ENCODE data around the gene SP2. TPM values are rescaled to one million over a fixed set of nuclear protein-coding genes. Genes with fewer than 3 reads are reported as not detected.
A peak's percentile ranks its signal among the peaks of the same experiment; 100 is the strongest.

The SP2 gene
- total and polyA plus RNA-seq, 4 donors: 4.9 to 19.9 (median 11.1) TPM

GRCh38 chr17:47883589-47884426 is 12.2 kb upstream of the SP2 start:
- WGBS, 2 donors: 71 to 82% methylated on average over 9 of the region's 9 CpGs
- no peak for TF ChIP-seq CTCF (IDR thresholded peaks at IDR 0.05; ENCODE audit: control extremely low read depth, extremely low read depth)
- H3K4me1 ChIP-seq (ENCODE audit: control insufficient read depth in 5 of 5, insufficient read depth in 5 of 5, low read length in 5 of 5): peaks cover 0 to 38% (median 10%) of the 10 kb centered on the region in 5 donors
- H3K9ac ChIP-seq (ENCODE audit: insufficient read depth in 1 of 2, low read length in 2 of 2): no peak overlapping the region
- peak; percentile 55 to 83 (median 74) for DNase-seq
- no peak overlapping the region for H3K27ac ChIP-seq (ENCODE audit: low read depth in 1 of 2, low read length in 1 of 2)
- no peak for ATAC-seq (ENCODE audit: insufficient read depth, low FRiP score)
- H3K27me3 ChIP-seq (ENCODE audit: control insufficient read depth in 3 of 3, insufficient read depth in 3 of 3, low read length in 2 of 3): no peaks in the 10 kb centered on the region
- H3K36me3 ChIP-seq (ENCODE audit: control insufficient read depth in 4 of 4, insufficient read depth in 4 of 4, low read length in 4 of 4): no peaks in the 10 kb centered on the region
- no peaks in the 10 kb centered on the region for H3K9me3 ChIP-seq (ENCODE audit: control insufficient read depth in 4 of 4, insufficient read depth in 3 of 4, low read length in 3 of 4)
- H3K4me3 ChIP-seq: no peak overlapping the region

- H3K9me3 ChIP-seq (ENCODE audit: control insufficient read depth in 4 of 4, insufficient read depth in 3 of 4, low read length in 3 of 4): no peaks in the 10 kb centered on the region
These were observed 11.7 kb upstream of the SP2 start for GRCh38 chr17:47884427-47884740.

GRCh38 chr17:47884905-47885730 is 10.9 kb upstream of the SP2 start:
- Histone ChIP-seq H3K27me3 (ENCODE audit: control insufficient read depth in 3 of 3, insufficient read depth in 3 of 3, low read length in 2 of 3) (no peaks in the 10 kb centered on the region), H3K9me3 (ENCODE audit: control insufficient read depth in 4 of 4, insufficient read depth in 3 of 4, low read length in 3 of 4) (no peaks in the 10 kb centered on the region), H3K36me3 (ENCODE audit: control insufficient read depth in 4 of 4, insufficient read depth in 4 of 4, low read length in 4 of 4) (no peaks in the 10 kb centered on the region), H3K27ac (ENCODE audit: low read depth in 1 of 2, low read length in 1 of 2) (peak overlapping the region in 1 of 2 donors; percentile 11), H3K4me1 (ENCODE audit: control insufficient read depth in 5 of 5, insufficient read depth in 5 of 5, low read length in 5 of 5) (peaks cover 0 to 34% (median 10%) of the 10 kb centered on the region in 5 donors), H3K4me3 (no peak overlapping the region), H3K9ac (ENCODE audit: insufficient read depth in 1 of 2, low read length in 2 of 2) (no peak overlapping the region)
- 66 to 71% methylated on average over 11 of the region's 11 CpGs for WGBS, 2 donors
- ATAC-seq (ENCODE audit: insufficient read depth, low FRiP score) (no peak), DNase-seq (no peak)
- no peak for TF ChIP-seq CTCF (IDR thresholded peaks at IDR 0.05; ENCODE audit: control extremely low read depth, extremely low read depth)

More at GRCh38 chr17:47884427-47884740, 11.7 kb upstream of the SP2 start:
- H3K4me1 ChIP-seq (ENCODE audit: control insufficient read depth in 5 of 5, insufficient read depth in 5 of 5, low read length in 5 of 5): peaks cover 0 to 34% (median 10%) of the 10 kb centered on the region in 5 donors
- ATAC-seq (ENCODE audit: insufficient read depth, low FRiP score) (no peak), DNase-seq (no peak)
- H3K36me3 ChIP-seq (ENCODE audit: control insufficient read depth in 4 of 4, insufficient read depth in 4 of 4, low read length in 4 of 4): no peaks in the 10 kb centered on the region
- H3K27ac ChIP-seq (ENCODE audit: low read depth in 1 of 2, low read length in 1 of 2): no peak overlapping the region
- no peak overlapping the region for H3K9ac ChIP-seq (ENCODE audit: insufficient read depth in 1 of 2, low read length in 2 of 2)
- H3K27me3 ChIP-seq (ENCODE audit: control insufficient read depth in 3 of 3, insufficient read depth in 3 of 3, low read length in 2 of 3): no peaks in the 10 kb centered on the region
- TF ChIP-seq CTCF (IDR thresholded peaks at IDR 0.05; ENCODE audit: control extremely low read depth, extremely low read depth): no peak
- H3K4me3 ChIP-seq: no peak overlapping the region
- 43 to 61% methylated on average over 5 of the region's 5 CpGs for WGBS, 2 donors

Measured in lung (tissue), 12 donors.